Chondrocyte (in vitro differentiated cells): ENCODE data around the gene MAGED1. TPM values are rescaled to one million over a fixed set of nuclear protein-coding genes. Genes with fewer than 3 reads are reported as not detected.

Experiments
- DNase-seq: peaks from one replicate; pipeline ENCODE4 v3.0.0; 2021; ENCODE audit warnings: mixed read lengths, low spot score
- H3K27ac Mint-ChIP-seq: one replicate; pipeline ENCODE4 v1.8.0; 2021; ENCODE audit warnings: mild to moderate bottlenecking, moderate library complexity, mixed read lengths; ENCODE audit not compliant: unreplicated experiment
- H3K27me3 Mint-ChIP-seq: 2 replicates; pipeline ENCODE4 v1.8.0; 2021; ENCODE audit warnings: low read depth, mixed read lengths
- H3K36me3 Mint-ChIP-seq: 2 replicates; pipeline ENCODE4 v1.8.0; 2021; ENCODE audit warnings: low read depth, mixed read lengths
- H3K4me1 Mint-ChIP-seq: 2 replicates; pipeline ENCODE4 v1.8.0; 2021; ENCODE audit warnings: low read depth, mild to moderate bottlenecking, mixed read lengths
- H3K4me3 Mint-ChIP-seq: one replicate; pipeline ENCODE4 v1.8.0; 2021; ENCODE audit warnings: mild to moderate bottlenecking, moderate library complexity, mixed read lengths; ENCODE audit not compliant: unreplicated experiment
- H3K9me3 Mint-ChIP-seq: 2 replicates; pipeline ENCODE4 v1.8.0; 2021; ENCODE audit warnings: low read depth, mixed read lengths
- total RNA-seq: library from RNA; stranded (reverse); gene quantifications from 3 replicates; pipeline ENCODE4 v1.2.1, GENCODE V29; 2021
- TF ChIP-seq, protein P1 (sequence below): fragments of 200-600 bp; sonication (generic); IDR thresholded peaks from 2 replicates; pipeline ENCODE4 v1.5.0; 2021; ENCODE audit warnings: antibody characterized with exemption, mild to moderate bottlenecking, moderate library complexity

Gene MAGED1
- total RNA-seq, 1 donor from 2014 or later = 477 TPM

DNA sequence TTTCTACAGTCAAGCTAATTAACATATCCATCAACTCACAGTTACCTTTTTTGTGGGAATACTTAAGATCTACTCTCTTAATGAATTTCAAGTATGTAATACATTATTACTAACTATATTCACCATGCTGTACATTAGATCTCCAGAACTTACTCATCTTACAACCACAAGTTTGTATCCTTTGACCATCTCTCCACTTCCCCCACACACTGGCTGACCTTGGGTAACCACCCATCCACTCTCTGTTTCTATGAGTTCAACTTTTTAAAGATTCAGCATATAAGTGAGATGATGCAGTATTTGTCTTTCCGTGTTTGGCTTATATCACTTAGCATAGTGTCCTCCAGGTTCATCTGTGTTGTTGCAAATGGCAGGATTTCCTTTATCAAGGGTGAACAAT, 30.5 kb upstream of the MAGED1 start:
- no peak for DNase-seq
- Mint-ChIP-seq H3K4me1 (peaks cover 6% of the 10 kb centered on the region), H3K9me3 (peaks cover 20% of the 10 kb centered on the region), H3K27ac (no peak overlapping the region), H3K36me3 (peaks cover 2% of the 10 kb centered on the region), H3K4me3 (no peak overlapping the region), H3K27me3 (no peaks in the 10 kb centered on the region)
- TF ChIP-seq, protein P1, sequence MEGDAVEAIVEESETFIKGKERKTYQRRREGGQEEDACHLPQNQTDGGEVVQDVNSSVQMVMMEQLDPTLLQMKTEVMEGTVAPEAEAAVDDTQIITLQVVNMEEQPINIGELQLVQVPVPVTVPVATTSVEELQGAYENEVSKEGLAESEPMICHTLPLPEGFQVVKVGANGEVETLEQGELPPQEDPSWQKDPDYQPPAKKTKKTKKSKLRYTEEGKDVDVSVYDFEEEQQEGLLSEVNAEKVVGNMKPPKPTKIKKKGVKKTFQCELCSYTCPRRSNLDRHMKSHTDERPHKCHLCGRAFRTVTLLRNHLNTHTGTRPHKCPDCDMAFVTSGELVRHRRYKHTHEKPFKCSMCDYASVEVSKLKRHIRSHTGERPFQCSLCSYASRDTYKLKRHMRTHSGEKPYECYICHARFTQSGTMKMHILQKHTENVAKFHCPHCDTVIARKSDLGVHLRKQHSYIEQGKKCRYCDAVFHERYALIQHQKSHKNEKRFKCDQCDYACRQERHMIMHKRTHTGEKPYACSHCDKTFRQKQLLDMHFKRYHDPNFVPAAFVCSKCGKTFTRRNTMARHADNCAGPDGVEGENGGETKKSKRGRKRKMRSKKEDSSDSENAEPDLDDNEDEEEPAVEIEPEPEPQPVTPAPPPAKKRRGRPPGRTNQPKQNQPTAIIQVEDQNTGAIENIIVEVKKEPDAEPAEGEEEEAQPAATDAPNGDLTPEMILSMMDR = no peak

DNA sequence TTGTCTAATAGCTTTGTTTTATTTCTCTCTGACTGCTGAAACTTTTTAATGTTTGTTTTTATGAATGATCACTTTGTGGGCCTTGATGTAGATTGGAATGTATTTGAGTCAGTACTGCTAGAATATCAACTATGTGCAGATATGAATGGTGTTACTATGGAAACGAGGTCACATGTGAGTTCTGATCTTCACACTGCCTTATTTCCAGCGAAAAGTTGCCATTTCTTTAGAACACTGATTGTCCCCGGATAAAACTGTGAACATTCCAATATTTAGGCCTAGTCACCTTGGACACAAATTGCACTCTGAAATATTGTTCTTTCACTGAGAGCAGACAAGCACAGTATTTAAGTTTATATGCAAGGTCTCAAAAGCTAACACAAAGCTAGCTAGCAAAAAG, 27.2 kb upstream of the MAGED1 start:
- DNase-seq = no peak
- Mint-ChIP-seq H3K27ac (no peak overlapping the region), H3K4me1 (peaks cover 6% of the 10 kb centered on the region), H3K9me3 (peaks cover 14% of the 10 kb centered on the region), H3K27me3 (no peaks in the 10 kb centered on the region), H3K36me3 (peaks cover 2% of the 10 kb centered on the region), H3K4me3 (no peak overlapping the region)
- TF ChIP-seq, protein P1 = no peak

DNA sequence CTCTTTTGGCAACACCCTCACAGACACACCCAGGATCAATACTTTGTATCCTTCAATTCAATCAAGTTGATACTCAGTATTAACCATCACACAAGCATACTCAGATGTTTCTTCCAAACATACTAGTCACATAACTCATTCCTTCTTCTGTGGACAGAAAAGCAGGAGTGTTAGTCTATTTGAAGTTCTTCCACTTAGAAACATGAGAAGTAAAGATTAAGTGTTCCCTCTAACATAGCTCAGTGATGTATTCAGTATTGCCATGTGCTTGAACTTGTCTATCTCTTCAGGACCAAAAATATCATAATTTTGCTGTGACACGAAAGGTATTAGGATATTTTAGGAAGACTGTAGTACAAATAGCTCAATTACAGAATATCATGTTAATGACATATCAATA, 25.8 kb upstream of the MAGED1 start:
- DNase-seq = no peak
- TF ChIP-seq, protein P1 = no peak
- H3K36me3 Mint-ChIP-seq = peaks cover 2% of the 10 kb centered on the region
- H3K27me3 Mint-ChIP-seq = no peaks in the 10 kb centered on the region
- H3K27ac Mint-ChIP-seq = no peak overlapping the region
- peaks cover 6% of the 10 kb centered on the region for H3K4me1 Mint-ChIP-seq
- H3K9me3 Mint-ChIP-seq = peaks cover 14% of the 10 kb centered on the region
- no peak overlapping the region for H3K4me3 Mint-ChIP-seq

DNA sequence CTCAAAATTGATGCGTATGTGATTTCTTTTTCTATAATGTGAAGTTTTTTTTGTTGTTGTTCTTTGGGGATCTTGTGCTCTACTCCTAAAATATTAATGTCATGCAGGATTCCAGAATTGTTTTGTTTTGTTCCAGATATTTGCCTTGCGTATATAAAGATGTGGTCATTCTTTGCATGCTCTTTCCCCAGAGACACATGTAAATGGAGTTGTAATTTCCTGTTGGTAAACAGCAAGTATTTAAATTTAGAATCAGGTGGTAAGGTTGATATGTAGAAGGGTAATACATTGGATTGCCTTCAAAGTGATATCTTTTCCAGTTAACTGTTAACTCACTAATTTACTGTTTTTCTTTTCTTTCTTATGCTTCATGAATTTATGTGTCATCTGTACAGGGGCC, 23.1 kb upstream of the MAGED1 start:
- Mint-ChIP-seq H3K4me3 (no peak overlapping the region), H3K27ac (no peak overlapping the region), H3K4me1 (peaks cover 6% of the 10 kb centered on the region), H3K9me3 (peaks cover 3% of the 10 kb centered on the region), H3K27me3 (no peaks in the 10 kb centered on the region), H3K36me3 (no peaks in the 10 kb centered on the region)
- TF ChIP-seq, protein P1 = no peak
- no peak for DNase-seq

DNA sequence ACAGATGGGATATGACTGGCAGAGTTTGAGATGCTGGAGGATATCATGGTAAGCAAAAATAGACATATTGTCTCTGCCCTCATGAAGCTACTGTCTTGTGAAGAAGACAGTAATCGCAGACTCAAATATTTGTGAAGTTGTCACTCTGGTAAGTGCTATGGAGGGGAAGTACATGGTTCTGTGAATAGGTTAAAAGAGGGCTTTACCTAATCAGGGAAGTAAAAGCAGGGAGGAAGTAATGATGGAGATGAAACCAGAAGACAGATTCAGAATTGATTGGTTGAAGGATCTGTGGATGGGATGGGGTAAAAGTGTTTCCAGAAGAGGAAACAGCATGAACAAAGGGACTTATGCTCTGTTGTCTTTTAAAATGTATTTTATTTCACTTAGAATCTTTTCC, 19.3 kb upstream of the MAGED1 start:
- Mint-ChIP-seq H3K9me3 (peaks cover 6% of the 10 kb centered on the region), H3K36me3 (no peaks in the 10 kb centered on the region), H3K4me1 (peaks cover 9% of the 10 kb centered on the region), H3K27ac (no peak overlapping the region), H3K4me3 (no peak overlapping the region), H3K27me3 (no peaks in the 10 kb centered on the region)
- TF ChIP-seq, protein P1 = no peak
- DNase-seq = no peak
